Activated T-cell treated with anti-CD3 and anti-CD28 coated beads for 48 hours (primary cell): ENCODE measurements around the gene NDUFB7.

Source experiments
- DNase-seq: peaks from one replicate; pipeline ENCODE4 v3.0.0-alpha.2; 2020; ENCODE audit warnings: low read depth

NDUFB7 gene

DNA sequence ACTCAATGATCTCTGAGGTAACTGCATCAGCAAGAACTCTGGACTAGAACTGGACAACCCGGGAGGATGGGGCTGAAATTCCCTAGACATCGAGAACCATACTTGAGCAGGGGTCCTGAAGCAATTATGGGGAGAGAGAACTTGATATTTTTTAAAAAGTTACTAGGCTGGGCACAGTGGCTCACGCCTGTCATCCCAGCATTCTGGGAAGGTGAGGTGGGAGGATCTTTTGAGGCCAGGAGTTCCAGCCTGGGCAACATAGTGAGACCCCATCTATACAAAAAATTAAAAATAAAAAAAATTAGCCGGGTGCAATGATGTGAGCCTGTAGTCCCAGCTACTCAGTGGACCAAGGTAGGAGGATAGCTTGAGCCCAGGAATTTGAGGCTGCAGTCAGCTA lies 51.3 kb downstream of the NDUFB7 start:
- DNase-seq: no peak

DNA sequence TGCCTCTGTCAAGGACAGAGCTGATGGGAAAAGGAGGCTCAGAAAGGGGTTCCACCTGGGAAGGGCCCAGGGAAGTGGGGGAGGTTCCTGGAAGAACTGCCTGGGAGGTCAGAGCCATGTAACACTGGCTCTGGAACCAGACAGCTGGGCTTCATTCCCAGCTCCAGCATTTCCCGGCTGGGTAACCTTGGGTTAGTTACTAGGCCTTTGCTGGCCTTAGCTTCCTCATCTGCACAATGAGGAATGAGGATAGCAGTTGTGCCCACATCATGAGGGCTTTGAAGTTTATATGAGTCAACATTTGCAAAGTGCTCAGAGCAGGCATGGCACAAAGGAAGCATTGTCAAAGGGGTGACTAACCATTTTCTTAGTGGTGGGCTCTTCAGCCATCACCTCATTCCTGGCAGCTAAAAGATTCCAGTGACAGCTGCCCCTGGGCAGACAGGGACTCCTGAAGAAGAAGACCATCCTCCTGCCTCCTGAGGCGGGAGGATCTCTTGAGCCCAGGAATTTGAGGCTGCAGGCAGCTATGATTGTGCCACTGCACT lies 51.9 kb downstream of the NDUFB7 start:
- DNase-seq: no peak

DNA sequence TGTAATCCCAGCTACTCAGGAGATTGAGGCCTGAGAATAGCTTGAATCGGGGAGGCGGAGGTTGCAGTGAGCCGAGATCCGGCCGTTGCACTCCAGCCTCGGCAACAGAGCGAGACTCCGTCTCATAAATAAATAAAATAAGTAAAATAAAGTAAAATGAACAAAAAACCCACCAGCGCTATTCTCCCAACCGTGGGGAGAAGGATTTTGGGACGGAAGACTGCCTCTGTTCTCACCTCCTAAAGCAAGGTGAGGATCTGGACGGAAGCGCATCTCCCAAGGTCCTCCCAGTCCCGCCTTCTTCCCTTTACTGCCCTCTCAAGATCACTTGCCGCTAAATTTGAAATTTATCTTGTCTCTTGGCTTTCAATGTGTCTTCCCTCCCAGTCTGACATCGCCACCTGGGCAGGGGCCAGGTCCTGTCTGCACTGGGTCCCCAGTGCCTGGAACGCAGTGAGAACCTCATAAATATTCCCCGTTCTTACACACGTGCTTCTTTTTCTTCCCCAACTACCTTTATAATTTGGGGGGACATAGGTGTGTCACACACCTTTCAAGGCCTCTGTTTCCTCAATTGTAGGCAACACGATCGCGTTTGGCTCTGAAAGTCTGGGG lies 52.5 kb downstream of the NDUFB7 start:
- no peak for DNase-seq

DNA sequence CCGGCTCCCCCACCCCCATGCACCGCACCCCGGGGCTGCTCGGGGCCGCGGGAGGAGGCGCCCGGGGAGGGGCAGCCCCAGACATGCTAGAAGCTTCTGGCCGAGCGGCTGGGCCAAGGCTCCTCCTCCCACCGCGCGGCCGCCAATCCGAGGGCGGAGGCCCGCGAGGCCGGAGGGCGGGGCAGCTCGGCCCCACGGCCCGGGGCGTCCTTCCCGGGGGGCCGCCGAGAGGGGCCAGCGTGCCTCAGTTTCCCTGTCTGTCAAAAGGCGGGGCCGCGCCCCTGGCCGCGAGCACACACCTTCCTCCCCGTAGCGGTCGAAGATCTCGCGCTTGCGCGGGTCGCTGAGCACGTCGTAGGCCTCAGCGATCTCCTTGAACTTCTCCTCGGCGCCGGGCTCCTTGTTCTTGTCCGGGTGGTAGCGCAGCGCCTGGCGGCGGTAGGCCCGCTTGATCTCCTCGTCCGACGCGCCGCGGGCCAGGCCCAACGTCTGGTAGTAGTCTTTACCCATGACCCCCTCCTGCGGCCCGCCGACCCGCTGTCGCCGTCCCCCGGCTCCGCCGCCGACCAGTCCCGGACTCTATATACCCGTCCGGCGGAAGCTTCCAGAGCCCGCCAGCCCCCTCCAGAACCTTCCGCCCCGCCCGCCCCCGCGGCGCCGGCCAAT lies 53.9 kb downstream of the NDUFB7 start, which contains the start of gene DNAJB1:
Gene DNAJB1 (minus strand): TSS at position 558 of the 666 bp plus-strand sequence. CDS start 48 bp downstream, at position 510.
- peak; percentile 70 for DNase-seq

DNA sequence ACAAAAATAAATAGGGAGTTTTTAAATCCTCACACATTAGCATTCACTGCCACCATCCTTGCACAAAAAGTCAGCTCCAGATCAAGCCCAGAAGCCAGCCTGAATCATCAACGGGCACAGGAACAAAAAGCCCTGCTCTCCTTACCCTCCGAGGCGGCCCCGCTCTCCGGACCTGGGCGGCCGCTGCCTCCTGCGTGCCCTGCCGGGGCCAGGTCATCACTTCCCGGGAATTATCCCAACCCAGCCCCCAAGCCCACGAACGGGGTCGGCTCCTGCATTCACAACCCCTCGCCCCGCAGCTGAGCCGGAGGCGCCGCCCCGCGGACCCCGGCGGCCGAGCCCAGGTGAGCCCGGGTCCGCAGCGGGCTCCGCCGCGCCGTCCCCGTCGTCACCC lies 54.4 kb downstream of the NDUFB7 start:
- DNase-seq: no peak

DNA sequence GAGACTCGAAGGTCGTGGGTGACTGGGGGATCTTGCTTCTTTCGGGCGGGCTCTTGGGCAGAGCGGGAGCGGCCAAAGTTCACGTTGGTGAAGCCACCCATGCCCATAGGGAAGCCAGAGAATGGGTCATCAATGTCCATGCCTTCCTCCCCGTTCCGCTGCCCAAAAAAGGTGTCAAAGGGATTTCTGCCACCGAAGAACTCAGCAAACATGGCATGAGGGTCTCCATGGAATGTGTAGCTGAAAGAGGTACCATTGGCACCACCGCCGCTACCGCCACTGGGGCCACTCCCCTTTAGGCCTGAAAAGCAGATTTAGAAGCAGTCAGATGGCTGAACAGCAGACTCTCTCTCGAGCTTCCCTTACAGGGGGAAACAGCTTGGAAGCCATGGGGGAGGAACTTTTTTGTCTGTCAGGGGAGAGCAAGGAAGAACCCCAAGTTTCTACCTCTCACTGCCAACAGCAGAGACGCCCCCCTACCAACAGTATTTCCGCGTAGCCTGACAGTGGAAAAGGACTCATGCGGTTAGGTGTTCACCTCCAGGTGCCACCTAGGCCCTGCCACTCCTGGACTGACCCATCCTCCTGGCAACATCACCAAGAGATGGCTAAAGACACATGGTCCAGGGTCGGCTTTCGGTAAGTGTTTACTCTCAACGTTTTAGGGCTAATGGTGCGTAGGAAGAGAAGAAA lies 55.0 kb downstream of the NDUFB7 start:
- no peak for DNase-seq
